Stimulated activated naive CD8-positive, alpha-beta T cell treated with anti-CD3 and anti-CD28 coated beads, Interleukin-15, amount 100 ng/mL, for 72 hours (primary cell): ENCODE results near the gene ICAM1.
"Not testable (repeated sequence)": the region's sequence is repeated elsewhere in the genome, so short reads cannot be mapped to it uniquely, and the experiment has no call there.

Experiments used
- ATAC-seq: fragments of 150-1000 bp; cut with Tn5 transposase; 2 replicates; pipeline ENCODE4 v1.10.0; 2021; ENCODE audit warnings: mild to moderate bottlenecking, moderate library complexity
- DNase-seq, 2 donors: peaks; one replicate each; pipeline ENCODE4 v3.0.0; 2021 to 2022
- H3K27ac Mint-ChIP-seq, 2 donors: one replicate each; pipeline ENCODE4 v1.8.0; 2022; ENCODE audit warnings: mild to moderate bottlenecking in 2 of 2, mixed read lengths in 2 of 2, moderate library complexity in 2 of 2
- H3K27me3 Mint-ChIP-seq: one replicate; pipeline ENCODE4 v1.8.0; 2022; ENCODE audit warnings: mixed read lengths
- H3K4me1 Mint-ChIP-seq: one replicate; pipeline ENCODE4 v1.8.0; 2022; ENCODE audit warnings: mild to moderate bottlenecking, mixed read lengths
- H3K4me3 Mint-ChIP-seq, 2 donors: one replicate each; pipeline ENCODE4 v1.8.0; 2022; ENCODE audit warnings: mild to moderate bottlenecking in 2 of 2, mixed read lengths in 2 of 2, moderate library complexity in 1 of 2
- H3K9me3 Mint-ChIP-seq, 2 donors: one replicate each; pipeline ENCODE4 v1.8.0; 2022; ENCODE audit warnings: mixed read lengths in 2 of 2

The ICAM1 gene

GRCh38 chr19:10233946-10234345, 37.0 kb upstream of the ICAM1 start:
- Mint-ChIP-seq H3K4me1 (peaks cover 54% of the 10 kb centered on the region), H3K27me3 (no peaks in the 10 kb centered on the region), H3K4me3 (no peak overlapping the region), H3K27ac (no peak overlapping the region), H3K9me3 (no peaks in the 10 kb centered on the region)
- no peak for DNase-seq
- no peak for ATAC-seq

GRCh38 chr19:10235003-10235402, 35.9 kb upstream of the ICAM1 start:
- H3K4me1 Mint-ChIP-seq: peaks cover 49% of the 10 kb centered on the region
- no peaks in the 10 kb centered on the region for H3K9me3 Mint-ChIP-seq
- no peak for DNase-seq
- no peak for ATAC-seq
- H3K4me3 Mint-ChIP-seq: no peak overlapping the region
- H3K27me3 Mint-ChIP-seq: no peaks in the 10 kb centered on the region
- no peak overlapping the region for H3K27ac Mint-ChIP-seq

- H3K27ac Mint-ChIP-seq, ATAC-seq: not testable (repeated sequence)
- peak overlapping the region; percentile 91 for H3K4me3 Mint-ChIP-seq
Observed at GRCh38 chr19:10235409-10235808, 35.5 kb upstream of the ICAM1 start.

GRCh38 chr19:10237702-10238101, 33.2 kb upstream of the ICAM1 start:
- H3K9me3 Mint-ChIP-seq: no peaks in the 10 kb centered on the region

More at GRCh38 chr19:10235409-10235808, 35.5 kb upstream of the ICAM1 start:
- not testable (repeated sequence) for H3K9me3 Mint-ChIP-seq, H3K27me3 Mint-ChIP-seq, DNase-seq
- peaks cover 45% of the 10 kb centered on the region for H3K4me1 Mint-ChIP-seq

GRCh38 chr19:10238172-10238783, 32.6 kb upstream of the ICAM1 start:
- no peak for ATAC-seq
- H3K4me3 Mint-ChIP-seq: peak overlapping the region in 1 of 2 donors; percentile 51
- DNase-seq: no peak
- no peak overlapping the region for H3K27ac Mint-ChIP-seq
- peaks cover 33% of the 10 kb centered on the region for H3K4me1 Mint-ChIP-seq
- H3K9me3 Mint-ChIP-seq: no peaks in the 10 kb centered on the region
- no peaks in the 10 kb centered on the region for H3K27me3 Mint-ChIP-seq

More at GRCh38 chr19:10237702-10238101, 33.2 kb upstream of the ICAM1 start:
- DNase-seq (no peak), ATAC-seq (no peak)
- Mint-ChIP-seq H3K27me3 (no peaks in the 10 kb centered on the region), H3K4me3 (peak overlapping the region in 1 of 2 donors; percentile 51), H3K4me1 (peaks cover 33% of the 10 kb centered on the region), H3K27ac (no peak overlapping the region)

GRCh38 chr19:10241826-10242449, 29.0 kb upstream of the ICAM1 start:
- DNase-seq, H3K27me3 Mint-ChIP-seq, H3K27ac Mint-ChIP-seq, H3K9me3 Mint-ChIP-seq, ATAC-seq, H3K4me3 Mint-ChIP-seq: not testable (repeated sequence)
- peaks cover 17% of the 10 kb centered on the region for H3K4me1 Mint-ChIP-seq

- peaks cover 9% of the 10 kb centered on the region for H3K4me1 Mint-ChIP-seq
- no peaks in the 10 kb centered on the region for H3K27me3 Mint-ChIP-seq
- H3K27ac Mint-ChIP-seq: no peak overlapping the region
- no peaks in the 10 kb centered on the region for H3K9me3 Mint-ChIP-seq
- DNase-seq (no peak), ATAC-seq (no peak)
- no peak overlapping the region for H3K4me3 Mint-ChIP-seq
Observed at GRCh38 chr19:10243606-10244005, 27.3 kb upstream of the ICAM1 start.

GRCh38 chr19:10245189-10245939, 25.6 kb upstream of the ICAM1 start:
- Mint-ChIP-seq H3K27me3 (no peaks in the 10 kb centered on the region), H3K4me3 (no peak overlapping the region), H3K9me3 (no peaks in the 10 kb centered on the region), H3K27ac (peak overlapping the region; percentile 7 to 29), H3K4me1 (peaks cover 6% of the 10 kb centered on the region)
- no peak for ATAC-seq
- no peak for DNase-seq

GRCh38 chr19:10246511-10246910, 24.4 kb upstream of the ICAM1 start:
- no peak for ATAC-seq
- Mint-ChIP-seq H3K9me3 (no peaks in the 10 kb centered on the region), H3K27me3 (no peaks in the 10 kb centered on the region), H3K27ac (no peak overlapping the region), H3K4me1 (peaks cover 15% of the 10 kb centered on the region), H3K4me3 (no peak overlapping the region)
- no peak for DNase-seq

- H3K27ac Mint-ChIP-seq: peak within 1 kb of the TSS; percentile 96
- no peaks in the 10 kb centered on the region for H3K27me3 Mint-ChIP-seq
- ATAC-seq: peak; percentile 97
- H3K4me1 Mint-ChIP-seq: peaks cover 47% of the 10 kb centered on the region
- H3K9me3 Mint-ChIP-seq: no peaks in the 10 kb centered on the region
- DNase-seq: peak; percentile 95 to 96
- H3K4me3 Mint-ChIP-seq: peak within 1 kb of the TSS; percentile 95 to 96
Observed at GRCh38 chr19:10251792-10252694, 18.9 kb upstream of the ICAM1 start, which contains the start of gene MRPL4. Gene MRPL4, plus strand, starts transcription at chr19:10252214. Its CDS starts 40 bp downstream, at chr19:10252254.

GRCh38 chr19:10252707-10253106, 18.2 kb upstream of the ICAM1 start:
- H3K4me3 Mint-ChIP-seq: peak overlapping the region; percentile 95 to 96
- no peaks in the 10 kb centered on the region for H3K9me3 Mint-ChIP-seq
- ATAC-seq (no peak), DNase-seq (no peak)
- peak overlapping the region; percentile 96 for H3K27ac Mint-ChIP-seq
- H3K4me1 Mint-ChIP-seq: peaks cover 54% of the 10 kb centered on the region
- no peaks in the 10 kb centered on the region for H3K27me3 Mint-ChIP-seq

GRCh38 chr19:10254244-10254643, 16.7 kb upstream of the ICAM1 start:
- H3K27ac Mint-ChIP-seq: no peak overlapping the region
- peak overlapping the region in 1 of 2 donors; percentile 27 for H3K4me3 Mint-ChIP-seq
- peaks cover 66% of the 10 kb centered on the region for H3K4me1 Mint-ChIP-seq
- H3K9me3 Mint-ChIP-seq: no peaks in the 10 kb centered on the region
- no peaks in the 10 kb centered on the region for H3K27me3 Mint-ChIP-seq
- ATAC-seq (no peak), DNase-seq (no peak)

GRCh38 chr19:10255358-10255757, 15.6 kb upstream of the ICAM1 start:
- Mint-ChIP-seq H3K27ac (no peak overlapping the region), H3K27me3 (no peaks in the 10 kb centered on the region), H3K9me3 (no peaks in the 10 kb centered on the region), H3K4me1 (peaks cover 72% of the 10 kb centered on the region), H3K4me3 (no peak overlapping the region)
- DNase-seq (no peak), ATAC-seq (no peak)

GRCh38 chr19:10256551-10256950, 14.4 kb upstream of the ICAM1 start:
- peak overlapping the region in 1 of 2 donors; percentile 79 for H3K27ac Mint-ChIP-seq

GRCh38 chr19:10256970-10257615, 13.8 kb upstream of the ICAM1 start:
- Mint-ChIP-seq H3K27me3 (no peaks in the 10 kb centered on the region), H3K4me3 (no peak overlapping the region)

More at GRCh38 chr19:10256551-10256950, 14.4 kb upstream of the ICAM1 start:
- Mint-ChIP-seq H3K4me3 (no peak overlapping the region), H3K4me1 (peaks cover 75% of the 10 kb centered on the region), H3K27me3 (no peaks in the 10 kb centered on the region), H3K9me3 (no peaks in the 10 kb centered on the region)
- ATAC-seq (no peak), DNase-seq (no peak)

More at GRCh38 chr19:10256970-10257615, 13.8 kb upstream of the ICAM1 start:
- Mint-ChIP-seq H3K4me1 (peaks cover 76% of the 10 kb centered on the region), H3K27ac (peak overlapping the region; percentile 2 to 79), H3K9me3 (no peaks in the 10 kb centered on the region)
- no peak for DNase-seq
- ATAC-seq: no peak
